Neuron (in vitro differentiated cells): ENCODE data around the gene HSPA1A.
"Not testable (repeated sequence)": the region's sequence is repeated elsewhere in the genome, so short reads cannot be mapped to it uniquely, and the experiment has no call there.

ENCODE experiments used
- H2AFZ ChIP-seq: one replicate; pipeline ENCODE4 v1.6.1; 2013; ENCODE audit warnings: low read depth, mild to moderate bottlenecking, inconsistent platforms, low read length, moderate library complexity
- H3K27me3 ChIP-seq: one replicate; pipeline ENCODE4 v1.6.1; 2013; ENCODE audit warnings: low read length; ENCODE audit not compliant: insufficient read depth
- H3K36me3 ChIP-seq: one replicate; pipeline ENCODE4 v1.6.1; 2013; ENCODE audit warnings: low read length; ENCODE audit not compliant: insufficient read depth
- H3K4me1 ChIP-seq: one replicate; pipeline ENCODE4 v1.6.1; 2013; ENCODE audit warnings: low read length; ENCODE audit not compliant: insufficient read depth
- H3K4me3 ChIP-seq: 2 replicates; pipeline ENCODE4 v1.5.1; 2013; ENCODE audit warnings: mild to moderate bottlenecking, low read length, moderate library complexity
- H3K9me3 ChIP-seq: one replicate; pipeline ENCODE4 v1.6.1; 2013; ENCODE audit warnings: low read length

Gene HSPA1A

GRCh38 chr6:31826793-31827285 lies 11.5 kb downstream of the HSPA1A start:
- peak overlapping the region; percentile 21 for H2AFZ ChIP-seq
- H3K9me3 ChIP-seq = no peaks in the 10 kb centered on the region
- no peaks in the 10 kb centered on the region for H3K27me3 ChIP-seq
- H3K36me3 ChIP-seq = no peaks in the 10 kb centered on the region
- peak overlapping the region; percentile 52 for H3K4me3 ChIP-seq
- peaks cover 21% of the 10 kb centered on the region for H3K4me1 ChIP-seq

GRCh38 chr6:31827286-31828079 lies 12.1 kb downstream of the HSPA1A start, which contains the start of gene HSPA1B:
HSPA1B (plus strand) TSS chr6:31827738; CDS start chr6:31827951, 213 bp downstream.
- Histone ChIP-seq H3K27me3 (no peaks in the 10 kb centered on the region), H3K4me3 (peak within 1 kb of the TSS; percentile 52), H2AFZ (peak within 1 kb of the TSS; percentile 21), H3K9me3 (no peaks in the 10 kb centered on the region), H3K36me3 (no peaks in the 10 kb centered on the region), H3K4me1 (peaks cover 16% of the 10 kb centered on the region)

- Histone ChIP-seq H3K4me1 (peaks cover 17% of the 10 kb centered on the region), H3K36me3 (no peaks in the 10 kb centered on the region), H3K4me3 (peak overlapping the region; percentile 66), H3K27me3 (no peaks in the 10 kb centered on the region), H3K9me3 (no peaks in the 10 kb centered on the region), H2AFZ (no peak overlapping the region)
Observed at GRCh38 chr6:31829633-31830283, 14.4 kb downstream of the HSPA1A start.

GRCh38 chr6:31830886-31831335 lies 15.6 kb downstream of the HSPA1A start:
- no peaks in the 10 kb centered on the region for H3K9me3 ChIP-seq
- peaks cover 16% of the 10 kb centered on the region for H3K4me1 ChIP-seq
- H3K36me3 ChIP-seq = peaks cover under 1% of the 10 kb centered on the region
- peak overlapping the region; percentile 66 for H3K4me3 ChIP-seq
- H2AFZ ChIP-seq = no peak overlapping the region
- no peaks in the 10 kb centered on the region for H3K27me3 ChIP-seq

GRCh38 chr6:31831350-31832215 lies 16.2 kb downstream of the HSPA1A start:
- Histone ChIP-seq H3K4me1 (peaks cover 19% of the 10 kb centered on the region), H3K9me3 (no peaks in the 10 kb centered on the region), H3K4me3 (peak overlapping the region; percentile 66), H2AFZ (no peak overlapping the region), H3K27me3 (no peaks in the 10 kb centered on the region), H3K36me3 (peaks cover 7% of the 10 kb centered on the region)

GRCh38 chr6:31834367-31835250 lies 19.3 kb downstream of the HSPA1A start:
- Histone ChIP-seq H3K36me3 (peaks cover 37% of the 10 kb centered on the region), H3K9me3 (no peaks in the 10 kb centered on the region), H2AFZ (no peak overlapping the region), H3K4me3 (peak overlapping the region; percentile 81), H3K4me1 (peaks cover 30% of the 10 kb centered on the region), H3K27me3 (no peaks in the 10 kb centered on the region)

GRCh38 chr6:31836047-31836473 lies 20.7 kb downstream of the HSPA1A start:
- Histone ChIP-seq H3K27me3 (no peaks in the 10 kb centered on the region), H3K36me3 (peaks cover 46% of the 10 kb centered on the region), H3K9me3 (no peaks in the 10 kb centered on the region)

GRCh38 chr6:31836474-31837368 lies 21.4 kb downstream of the HSPA1A start:
- peaks cover 24% of the 10 kb centered on the region for H3K4me1 ChIP-seq
- H3K9me3 ChIP-seq = no peaks in the 10 kb centered on the region
- H3K27me3 ChIP-seq = no peaks in the 10 kb centered on the region
- peaks cover 46% of the 10 kb centered on the region for H3K36me3 ChIP-seq
- peak overlapping the region; percentile 81 for H3K4me3 ChIP-seq
- no peak overlapping the region for H2AFZ ChIP-seq

More at GRCh38 chr6:31836047-31836473, 20.7 kb downstream of the HSPA1A start:
- Histone ChIP-seq H2AFZ (no peak overlapping the region), H3K4me1 (peaks cover 25% of the 10 kb centered on the region), H3K4me3 (peak overlapping the region; percentile 81)

GRCh38 chr6:31837369-31838113 lies 22.2 kb downstream of the HSPA1A start:
- Histone ChIP-seq H2AFZ (no peak overlapping the region), H3K27me3 (no peaks in the 10 kb centered on the region), H3K36me3 (peaks cover 46% of the 10 kb centered on the region), H3K9me3 (no peaks in the 10 kb centered on the region), H3K4me1 (peaks cover 24% of the 10 kb centered on the region), H3K4me3 (peak overlapping the region; percentile 81)

GRCh38 chr6:31838114-31838553 lies 22.8 kb downstream of the HSPA1A start:
- peaks cover 24% of the 10 kb centered on the region for H3K4me1 ChIP-seq
- not testable (repeated sequence) for H3K4me3 ChIP-seq, H3K27me3 ChIP-seq, H3K9me3 ChIP-seq, H2AFZ ChIP-seq
- peaks cover 46% of the 10 kb centered on the region for H3K36me3 ChIP-seq

GRCh38 chr6:31838968-31839367 lies 23.6 kb downstream of the HSPA1A start:
- Histone ChIP-seq H3K27me3 (no peaks in the 10 kb centered on the region), H3K4me1 (peaks cover 24% of the 10 kb centered on the region), H3K4me3 (no peak overlapping the region), H3K9me3 (no peaks in the 10 kb centered on the region), H3K36me3 (peaks cover 46% of the 10 kb centered on the region), H2AFZ (no peak overlapping the region)
